C4-2B (cell line): ENCODE results near the gene GRM2.

Experiments used
- ZFX ChIP-seq: fragments of 450-650 bp; IDR thresholded peaks from 2 replicates; pipeline ENCODE4 v1.6.1; 2017
- TF ChIP-seq, protein P1 (sequence below): fragments of 450-650 bp; conservative IDR thresholded peaks from 2 replicates; pipeline ENCODE4 v1.5.1; 2017; ENCODE audit warnings: mild to moderate bottlenecking

DNA sequence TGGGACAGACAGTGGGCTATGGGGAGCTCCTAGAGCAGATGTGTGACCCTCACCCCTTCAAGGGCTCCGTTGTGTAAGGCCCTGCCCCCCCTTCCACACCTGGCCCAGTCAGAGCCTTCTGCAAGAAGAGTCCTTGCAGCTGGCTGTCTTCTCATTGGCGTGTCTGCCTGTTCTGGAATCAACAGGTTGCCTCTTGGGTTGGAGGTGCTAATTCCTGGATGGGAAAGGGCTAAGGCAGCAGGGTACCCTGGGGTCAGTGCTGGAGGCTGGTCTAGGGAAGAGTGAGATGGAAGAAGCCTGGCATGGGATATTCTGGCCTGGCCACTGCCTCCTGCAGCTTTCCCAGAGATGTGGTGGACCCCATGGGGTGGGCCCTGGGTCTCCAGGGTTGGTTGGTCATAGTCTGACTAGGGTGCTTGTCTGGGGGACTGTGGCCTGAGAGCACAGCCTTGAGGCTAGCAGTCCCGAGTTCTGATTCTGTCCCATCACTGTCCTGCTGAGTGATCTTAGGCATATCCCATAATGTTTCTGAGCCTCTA, 30.7 kb upstream of the GRM2 start:
- TF ChIP-seq, protein P1, sequence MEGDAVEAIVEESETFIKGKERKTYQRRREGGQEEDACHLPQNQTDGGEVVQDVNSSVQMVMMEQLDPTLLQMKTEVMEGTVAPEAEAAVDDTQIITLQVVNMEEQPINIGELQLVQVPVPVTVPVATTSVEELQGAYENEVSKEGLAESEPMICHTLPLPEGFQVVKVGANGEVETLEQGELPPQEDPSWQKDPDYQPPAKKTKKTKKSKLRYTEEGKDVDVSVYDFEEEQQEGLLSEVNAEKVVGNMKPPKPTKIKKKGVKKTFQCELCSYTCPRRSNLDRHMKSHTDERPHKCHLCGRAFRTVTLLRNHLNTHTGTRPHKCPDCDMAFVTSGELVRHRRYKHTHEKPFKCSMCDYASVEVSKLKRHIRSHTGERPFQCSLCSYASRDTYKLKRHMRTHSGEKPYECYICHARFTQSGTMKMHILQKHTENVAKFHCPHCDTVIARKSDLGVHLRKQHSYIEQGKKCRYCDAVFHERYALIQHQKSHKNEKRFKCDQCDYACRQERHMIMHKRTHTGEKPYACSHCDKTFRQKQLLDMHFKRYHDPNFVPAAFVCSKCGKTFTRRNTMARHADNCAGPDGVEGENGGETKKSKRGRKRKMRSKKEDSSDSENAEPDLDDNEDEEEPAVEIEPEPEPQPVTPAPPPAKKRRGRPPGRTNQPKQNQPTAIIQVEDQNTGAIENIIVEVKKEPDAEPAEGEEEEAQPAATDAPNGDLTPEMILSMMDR, result no peak
- no peak for TF ChIP-seq ZFX
